Fibroblast of pulmonary artery (primary cell): Measurements from ENCODE around the gene MT1E.
"Not testable (repeated sequence)": the region's sequence is repeated elsewhere in the genome, so short reads cannot be mapped to it uniquely, and the experiment has no call there.

Source experiments
- DNase-seq: peaks from one replicate; pipeline ENCODE4 v3.0.0-alpha.2; 2010; ENCODE audit warnings: low read depth
- H3K4me3 ChIP-seq: replicated peaks from 2 replicates; pipeline ENCODE4 v1.5.1; 2011; ENCODE audit warnings: low read depth, mild to moderate bottlenecking, control low read depth, low read length, moderate library complexity
- CTCF ChIP-seq: IDR thresholded peaks from 2 replicates; pipeline ENCODE4 v1.5.1; 2011; ENCODE audit warnings: mild to moderate bottlenecking, control low read depth, low read length, inconsistent platforms; ENCODE audit errors: missing control alignments

MT1E gene

GRCh38 chr16:56625140-56625942, at the start of gene MT1E:
MT1E (plus strand) TSS chr16:56625781; CDS start chr16:56625852, 71 bp downstream.
- peak within 1 kb of the TSS; percentile 66 for H3K4me3 ChIP-seq
- peak; percentile 82 for DNase-seq
- no peak for TF ChIP-seq CTCF

- peak; percentile 72 for DNase-seq
- no peak overlapping the region for H3K4me3 ChIP-seq
- peak; percentile 82 for TF ChIP-seq CTCF
These were observed 48.8 kb upstream of the MT1E start for GRCh38 chr16:56576585-56577299.

GRCh38 chr16:56577300-56577625, 48.3 kb upstream of the MT1E start:
- no peak overlapping the region for H3K4me3 ChIP-seq
- TF ChIP-seq CTCF: no peak
- DNase-seq: no peak

- TF ChIP-seq CTCF: no peak
- DNase-seq: no peak
- H3K4me3 ChIP-seq: no peak overlapping the region
These were observed 45.1 kb upstream of the MT1E start for GRCh38 chr16:56580391-56581048.

- not testable (repeated sequence) for DNase-seq
These were observed 42.7 kb upstream of the MT1E start for GRCh38 chr16:56582911-56583310.

GRCh38 chr16:56583351-56584168, 42.0 kb upstream of the MT1E start:
- TF ChIP-seq CTCF: no peak
- no peak for DNase-seq
- H3K4me3 ChIP-seq: no peak overlapping the region

More at GRCh38 chr16:56582911-56583310, 42.7 kb upstream of the MT1E start:
- not testable (repeated sequence) for H3K4me3 ChIP-seq
